HepG2 (cell line): ENCODE measurements around the gene TRPM5. TPM values are rescaled to one million over a fixed set of nuclear protein-coding genes. Genes with fewer than 3 reads are reported as not detected.

Source experiments
- ATAC-seq: fragments of 200-7000 bp; cut with Tn5 transposase; 3 replicates; pipeline ENCODE4 v1.9.1; 2020; ENCODE audit warnings: mild to moderate bottlenecking, moderate library complexity
- BruUV-seq: library from RNA; stranded (reverse); fragments of 400-500 nt; replicated peaks from 2 replicates; lab custom pipeline; 2021; lab: Mats Ljungman, UMichigan
- CTCF ChIA-PET: fragments of 300-600 bp; formaldehyde crosslinking; extraction: SDS; loops from one replicate; lab custom pipeline; 2021; ENCODE audit warnings: low total read pairs, inconsistent platforms, low intra/inter-chr PET ratio; lab: Yijun Ruan, JAX
- POLR2A ChIA-PET: fragments of 350-600 bp; sonication (Branson Sonifier 250); formaldehyde crosslinking; loops from one replicate; lab custom pipeline; 2020; ENCODE audit warnings: antibody characterized with exemption, inconsistent platforms; lab: Yijun Ruan, JAX
- DNase-seq: peaks from one replicate; pipeline ENCODE4 v3.0.0-alpha.2; 2015; ENCODE audit warnings: low spot score
- FAIRE-seq: peaks from 3 replicates; lab custom pipeline; 2011; peaks lifted over from hg19 to GRCh38; lab: Jason Lieb, UNC
- H2AFZ ChIP-seq: one replicate; pipeline ENCODE4 v1.6.1; 2011; ENCODE audit warnings: low read length, inconsistent platforms
- H3K27ac ChIP-seq: fragments of 300-600 bp; 3 replicates; pipeline ENCODE4 v1.8.0; 2011; ENCODE audit warnings: mixed run types, mild to moderate bottlenecking, mixed read lengths, low read length, inconsistent platforms; ENCODE audit not compliant: insufficient read depth; ENCODE audit errors: extremely low read length
- H3K27me3 ChIP-seq, 2 experiments: fragments of 200-600 bp in 1 of 2; 2 replicates in 1 of 2; 3 replicates in 1 of 2; pipeline versions ENCODE4 v1.6.0 to v1.8.0; 2011; ENCODE audit warnings: low read length in 2 of 2, mild to moderate bottlenecking in 2 of 2, moderate library complexity in 2 of 2, inconsistent platforms in 1 of 2; ENCODE audit not compliant: insufficient read depth in 2 of 2, control insufficient read depth in 1 of 2
- H3K36me3 ChIP-seq, 2 experiments: fragments of 200-600 bp in 1 of 2; replicated peaks in 1 of 2; 2 replicates in 1 of 2; 3 replicates in 1 of 2; pipeline versions ENCODE4 v1.5.1 to v1.8.0; 2011; ENCODE audit warnings: low read length in 2 of 2, inconsistent platforms in 1 of 2; ENCODE audit not compliant: insufficient read depth in 2 of 2, control insufficient read depth in 1 of 2
- H3K4me1 ChIP-seq: 2 replicates; pipeline ENCODE4 v1.5.1; 2012; ENCODE audit warnings: low read length, inconsistent platforms; ENCODE audit not compliant: insufficient read depth
- H3K4me2 ChIP-seq: 2 replicates; pipeline ENCODE4 v1.6.0; 2011; ENCODE audit warnings: low read depth, low read length, inconsistent platforms
- H3K4me3 ChIP-seq, 3 experiments: fragments of 200-600 bp in 1 of 3; sonication (generic), shearing (Covaris generic) in 1 of 3; replicated peaks in 1 of 3; 2 replicates each; pipeline ENCODE4 v1.5.1; 2011 to 2016; ENCODE audit warnings: low read length in 3 of 3, inconsistent platforms in 2 of 3, low read depth in 2 of 3, mild to moderate bottlenecking in 2 of 3, control low read depth in 1 of 3, mixed read lengths in 1 of 3; ENCODE audit not compliant: insufficient read depth in 1 of 3
- H3K79me2 ChIP-seq: one replicate; pipeline ENCODE4 v1.6.1; 2011; ENCODE audit warnings: low read length, inconsistent platforms; ENCODE audit not compliant: insufficient read depth
- H3K9ac ChIP-seq: 2 replicates; pipeline ENCODE4 v1.6.0; 2011; ENCODE audit warnings: mild to moderate bottlenecking, low read depth, low read length, inconsistent platforms; ENCODE audit not compliant: insufficient read depth
- H3K9me3 ChIP-seq: 2 replicates; pipeline ENCODE4 v1.5.1; 2012; ENCODE audit warnings: mild to moderate bottlenecking, low read length
- H4K20me1 ChIP-seq: 2 replicates; pipeline ENCODE4 v1.6.0; 2011; ENCODE audit warnings: inconsistent platforms, mild to moderate bottlenecking, low read length, moderate library complexity; ENCODE audit not compliant: insufficient read depth
- ETV6 ChIP-seq: sonication (generic); formaldehyde crosslinking; conservative IDR thresholded peaks from 2 replicates; pipeline ENCODE4 v1.4.0; 2020; ENCODE audit warnings: missing genetic modification reagents
- KDM4B ChIP-seq: sonication (generic); formaldehyde crosslinking; IDR thresholded peaks from 2 replicates; pipeline ENCODE4 v1.4.0; 2020; ENCODE audit warnings: missing genetic modification reagents
- ZBTB7B ChIP-seq: sonication (generic); formaldehyde crosslinking; IDR thresholded peaks from 2 replicates; pipeline ENCODE4 v1.4.0; 2020; ENCODE audit warnings: missing genetic modification reagents
- ZNF720 ChIP-seq: sonication (generic); formaldehyde crosslinking; IDR thresholded peaks from 2 replicates; pipeline ENCODE4 v1.4.0; 2020; ENCODE audit warnings: missing genetic modification reagents
- ZNF841 ChIP-seq: sonication (generic); formaldehyde crosslinking; IDR thresholded peaks from 2 replicates; pipeline ENCODE4 v1.8.1; 2023; ENCODE audit warnings: missing genetic modification reagents, borderline replicate concordance
- WGBS: methylation state at CpG from one replicate; pipeline ENCODE4 v1.1.6; 2017; ENCODE audit warnings: low lambda C conversion rate; 5-methylcytosine and 5-hydroxymethylcytosine counted together
- in situ Hi-C: cut with HindIII; loops from 2 replicates; pipeline ENCODE4 v1.10.0; 2017; ENCODE audit warnings: low pct_unique_long_range_greater_than_20kb; ENCODE audit not compliant: extremely low pct_ligation_motif_present
- intact Hi-C: fragments of 100-400 bp; cut with micrococcal nuclease; formaldehyde crosslinking; loops from one replicate; pipeline ENCODE4 v1.10.0; 2022; ENCODE audit not compliant: unreplicated experiment
- polyA plus RNA-seq, 8 experiments: library from polyadenylated mRNA; depleted of rRNA in 3 of 8; stranded (reverse) in 7 of 8; unstranded in 1 of 8; fragments of >200 nt; fragmentation: Illumina TruSeq in 4 of 8; extraction: Trizol in 4 of 8; gene quantifications; 2 replicates each; pipeline versions ENCODE4 v1.2.1 to v1.2.3, GENCODE V29; 2011 to 2016; ENCODE audit warnings: low read depth in 4 of 8, missing spikeins in 1 of 8, mixed read lengths in 1 of 8; ENCODE audit not compliant: insufficient read depth in 1 of 8
- total RNA-seq, 5 experiments: library from RNA; depleted of rRNA; stranded (reverse); fragments of >200 nt; fragmentation: Illumina TruSeq; extraction: Trizol; gene quantifications; 2 replicates each; pipeline ENCODE4 v1.2.3, GENCODE V29; 2016; ENCODE audit warnings: low read depth in 1 of 5

Gene TRPM5
- total and polyA plus RNA-seq, 2 of the 13 experiments (the other 11 are each of a cell fraction or from before 2014, with no cell fraction given): 0.12 TPM; not detected in 1

GRCh38 chr11:2441171-2441570, 3.1 kb downstream of the TRPM5 start:
- H2AFZ ChIP-seq: no peak overlapping the region
- no peaks in the 10 kb centered on the region for H3K79me2 ChIP-seq
- DNase-seq: no peak
- intact Hi-C loops: no loop called here
- peaks cover 9 to 50% of the 10 kb centered on the region in 2 experiments; a peak in 4 of 5 replicates for H3K27me3 ChIP-seq
- H3K4me3 ChIP-seq: no peak overlapping the region
- no peak overlapping the region for H3K9ac ChIP-seq
- BruUV-seq: no TSS peak
- no peaks in the 10 kb centered on the region; the same call in 1 of the 2 replicates for H4K20me1 ChIP-seq
- no peak overlapping the region for H3K4me2 ChIP-seq
- no peak for TF ChIP-seq ZNF841 (CRISPR knock-in tag)
- TF ChIP-seq ZBTB7B: no peak
- no peak for TF ChIP-seq ZNF720
- TF ChIP-seq, all 625 proteins: peak for 0
- ChIA-PET POLR2A (no interaction called here), CTCF (no interaction called here)
- no peak for FAIRE-seq
- no peak for ATAC-seq
- no peak overlapping the region for H3K27ac ChIP-seq
- 0% methylated on average over 1 of the region's 4 CpGs for WGBS
- no peaks in the 10 kb centered on the region for H3K4me1 ChIP-seq
- no peaks in the 10 kb centered on the region for H3K9me3 ChIP-seq
- in situ Hi-C loops: no loop called here
- no peaks in the 10 kb centered on the region for H3K36me3 ChIP-seq

GRCh38 chr11:2440646-2441045, 3.7 kb downstream of the TRPM5 start:
- intact Hi-C loops: no loop called here
- Histone ChIP-seq H3K9ac (no peak overlapping the region), H3K4me3 (no peak overlapping the region), H3K27me3 (peaks cover 4 to 50% of the 10 kb centered on the region in 2 experiments; a peak in 4 of 5 replicates), H3K4me1 (no peaks in the 10 kb centered on the region), H3K9me3 (no peaks in the 10 kb centered on the region), H4K20me1 (no peaks in the 10 kb centered on the region; the same call in 1 of the 2 replicates), H3K27ac (no peak overlapping the region), H3K79me2 (no peaks in the 10 kb centered on the region), H3K4me2 (no peak overlapping the region), H3K36me3 (no peaks in the 10 kb centered on the region), H2AFZ (no peak overlapping the region)
- ChIA-PET CTCF (no interaction called here), POLR2A (no interaction called here)
- FAIRE-seq (no peak), DNase-seq (no peak), ATAC-seq (no peak)
- TF ChIP-seq ETV6: no peak
- no peak for TF ChIP-seq KDM4B
- no TSS peak for BruUV-seq
- in situ Hi-C loops: no loop called here
- 3% methylated on average over 8 of the region's 8 CpGs for WGBS
